ENCODE measurements around the gene C9orf50. TPM values are rescaled to one million over a fixed set of nuclear protein-coding genes. Genes with fewer than 3 reads are reported as not detected.

C9orf50 gene
- total RNA-seq, 2 donors from 2014 or later, result not detected

- H3K4me1 ChIP-seq, result no peaks in the 10 kb centered on the region
- intact Hi-C loops (cut with DNase I), result no loop called here
Measured at GRCh38 chr9:129646654-129647053, 25.8 kb upstream of the C9orf50 start.

GRCh38 chr9:129646252-129646651 is 25.4 kb upstream of the C9orf50 start:
- no peak overlapping the region for H3K4me3 ChIP-seq
- DNase-seq, result no peak
- peaks cover 1% of the 10 kb centered on the region for H3K4me1 ChIP-seq
- no peak overlapping the region for H3K9ac ChIP-seq (ENCODE audit: low read depth in 2 of 2, low read length in 2 of 2)
- TF ChIP-seq CTCF (IDR thresholded peaks at IDR 0.05), result no peak
- H3K27me3 ChIP-seq, result no peaks in the 10 kb centered on the region
- intact Hi-C loops (cut with DNase I), result no loop called here
- no peaks in the 10 kb centered on the region for H3K9me3 ChIP-seq
- H3K27ac ChIP-seq, result no peak overlapping the region
- no peaks in the 10 kb centered on the region for H3K36me3 ChIP-seq

More at GRCh38 chr9:129646654-129647053, 25.8 kb upstream of the C9orf50 start:
- H3K27ac ChIP-seq, result no peak overlapping the region
- H3K9ac ChIP-seq (ENCODE audit: low read depth in 2 of 2, low read length in 2 of 2), result no peak overlapping the region
- H3K4me3 ChIP-seq, result no peak overlapping the region
- no peaks in the 10 kb centered on the region for H3K9me3 ChIP-seq
- no peak for TF ChIP-seq CTCF (IDR thresholded peaks at IDR 0.05)
- H3K36me3 ChIP-seq, result no peaks in the 10 kb centered on the region
- no peaks in the 10 kb centered on the region for H3K27me3 ChIP-seq
- no peak for DNase-seq

GRCh38 chr9:129644902-129645301 is 24.0 kb upstream of the C9orf50 start:
- DNase-seq, result no peak
- no peaks in the 10 kb centered on the region for H3K36me3 ChIP-seq
- H3K9me3 ChIP-seq, result no peaks in the 10 kb centered on the region
- TF ChIP-seq CTCF (IDR thresholded peaks at IDR 0.05), result no peak
- H3K4me3 ChIP-seq, result no peak overlapping the region
- H3K4me1 ChIP-seq, result peaks cover 14% of the 10 kb centered on the region
- no peaks in the 10 kb centered on the region for H3K27me3 ChIP-seq
- no peak overlapping the region for H3K9ac ChIP-seq (ENCODE audit: low read depth in 2 of 2, low read length in 2 of 2)
- intact Hi-C loops (cut with DNase I), result no loop called here
- no peak overlapping the region for H3K27ac ChIP-seq

GRCh38 chr9:129644365-129644764 is 23.5 kb upstream of the C9orf50 start:
- intact Hi-C loops (cut with DNase I), result no loop called here
- DNase-seq, result no peak
- Histone ChIP-seq H3K9ac (ENCODE audit: low read depth in 2 of 2, low read length in 2 of 2) (no peak overlapping the region), H3K36me3 (no peaks in the 10 kb centered on the region), H3K27me3 (no peaks in the 10 kb centered on the region), H3K9me3 (no peaks in the 10 kb centered on the region), H3K4me1 (peaks cover 14% of the 10 kb centered on the region), H3K4me3 (no peak overlapping the region), H3K27ac (no peak overlapping the region)
- no peak for TF ChIP-seq CTCF (IDR thresholded peaks at IDR 0.05)

GRCh38 chr9:129643706-129644105 is 22.8 kb upstream of the C9orf50 start:
- DNase-seq, result no peak
- Histone ChIP-seq H3K27me3 (no peaks in the 10 kb centered on the region), H3K36me3 (peaks cover 3% of the 10 kb centered on the region), H3K27ac (no peak overlapping the region), H3K4me1 (peaks cover 14% of the 10 kb centered on the region), H3K9me3 (no peaks in the 10 kb centered on the region), H3K9ac (ENCODE audit: low read depth in 2 of 2, low read length in 2 of 2) (no peak overlapping the region), H3K4me3 (no peak overlapping the region)
- intact Hi-C loops (cut with DNase I), result loop anchor here (2.0 kb wide), 1 partner anchor 139 kb away; no protein-coding TSS in a partner anchor
- TF ChIP-seq CTCF (IDR thresholded peaks at IDR 0.05), result no peak

All from colonic mucosa (tissue), 4 donors.